ENCODE results near the gene PDIA5.
"Not testable (repeated sequence)": the region's sequence is repeated elsewhere in the genome, so short reads cannot be mapped to it uniquely, and the experiment has no call there.

Gene PDIA5

DNA sequence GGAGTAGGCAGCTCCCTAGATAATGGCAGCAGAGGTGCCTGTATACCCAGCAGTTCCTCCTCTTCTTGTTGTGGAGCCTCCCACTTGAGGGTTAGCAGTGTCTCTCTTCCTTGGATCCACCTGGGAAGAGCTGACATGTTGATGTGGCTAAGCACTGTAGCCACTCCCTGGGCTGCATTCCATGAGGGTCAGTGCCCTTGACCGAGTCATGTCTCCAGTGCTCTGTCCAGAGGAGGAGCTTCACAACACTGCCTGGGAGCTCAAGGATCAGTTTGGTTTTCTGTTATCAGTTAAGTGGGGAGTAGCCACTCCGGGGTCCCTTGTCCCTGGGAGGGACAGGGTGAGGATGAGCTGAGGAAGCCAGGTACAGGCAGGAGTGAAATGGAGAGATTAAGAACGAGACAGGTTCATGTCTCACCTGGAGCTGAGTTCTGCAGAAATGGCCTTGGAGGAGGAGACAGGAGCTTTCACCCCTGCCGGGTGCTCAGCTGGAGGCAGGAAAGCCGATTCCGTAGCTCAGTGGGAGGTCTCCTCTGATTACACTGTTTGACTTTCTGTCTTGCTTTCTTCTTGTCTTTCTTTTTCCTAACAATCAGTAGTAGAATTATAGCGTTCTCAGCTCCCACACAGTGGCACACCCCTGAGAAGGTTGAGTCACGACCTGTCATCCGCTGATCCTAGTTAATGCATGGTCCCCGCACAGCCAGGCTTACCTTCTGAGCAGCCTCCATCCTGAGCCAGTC is 77.0 kb downstream of the PDIA5 start:
- TF ChIP-seq, protein P1, sequence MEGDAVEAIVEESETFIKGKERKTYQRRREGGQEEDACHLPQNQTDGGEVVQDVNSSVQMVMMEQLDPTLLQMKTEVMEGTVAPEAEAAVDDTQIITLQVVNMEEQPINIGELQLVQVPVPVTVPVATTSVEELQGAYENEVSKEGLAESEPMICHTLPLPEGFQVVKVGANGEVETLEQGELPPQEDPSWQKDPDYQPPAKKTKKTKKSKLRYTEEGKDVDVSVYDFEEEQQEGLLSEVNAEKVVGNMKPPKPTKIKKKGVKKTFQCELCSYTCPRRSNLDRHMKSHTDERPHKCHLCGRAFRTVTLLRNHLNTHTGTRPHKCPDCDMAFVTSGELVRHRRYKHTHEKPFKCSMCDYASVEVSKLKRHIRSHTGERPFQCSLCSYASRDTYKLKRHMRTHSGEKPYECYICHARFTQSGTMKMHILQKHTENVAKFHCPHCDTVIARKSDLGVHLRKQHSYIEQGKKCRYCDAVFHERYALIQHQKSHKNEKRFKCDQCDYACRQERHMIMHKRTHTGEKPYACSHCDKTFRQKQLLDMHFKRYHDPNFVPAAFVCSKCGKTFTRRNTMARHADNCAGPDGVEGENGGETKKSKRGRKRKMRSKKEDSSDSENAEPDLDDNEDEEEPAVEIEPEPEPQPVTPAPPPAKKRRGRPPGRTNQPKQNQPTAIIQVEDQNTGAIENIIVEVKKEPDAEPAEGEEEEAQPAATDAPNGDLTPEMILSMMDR (IDR thresholded peaks at IDR 0.05; ENCODE audit: low read depth, low read length, missing control alignments) = no peak
- DNase-seq (ENCODE audit: low read depth) = no peak
- H3K4me3 ChIP-seq (ENCODE audit: low read depth, low read length) = no peak overlapping the region
- in situ Hi-C loops (cut with HindIII; ENCODE audit: low sequenced_read_pairs) = no loop called here

DNA sequence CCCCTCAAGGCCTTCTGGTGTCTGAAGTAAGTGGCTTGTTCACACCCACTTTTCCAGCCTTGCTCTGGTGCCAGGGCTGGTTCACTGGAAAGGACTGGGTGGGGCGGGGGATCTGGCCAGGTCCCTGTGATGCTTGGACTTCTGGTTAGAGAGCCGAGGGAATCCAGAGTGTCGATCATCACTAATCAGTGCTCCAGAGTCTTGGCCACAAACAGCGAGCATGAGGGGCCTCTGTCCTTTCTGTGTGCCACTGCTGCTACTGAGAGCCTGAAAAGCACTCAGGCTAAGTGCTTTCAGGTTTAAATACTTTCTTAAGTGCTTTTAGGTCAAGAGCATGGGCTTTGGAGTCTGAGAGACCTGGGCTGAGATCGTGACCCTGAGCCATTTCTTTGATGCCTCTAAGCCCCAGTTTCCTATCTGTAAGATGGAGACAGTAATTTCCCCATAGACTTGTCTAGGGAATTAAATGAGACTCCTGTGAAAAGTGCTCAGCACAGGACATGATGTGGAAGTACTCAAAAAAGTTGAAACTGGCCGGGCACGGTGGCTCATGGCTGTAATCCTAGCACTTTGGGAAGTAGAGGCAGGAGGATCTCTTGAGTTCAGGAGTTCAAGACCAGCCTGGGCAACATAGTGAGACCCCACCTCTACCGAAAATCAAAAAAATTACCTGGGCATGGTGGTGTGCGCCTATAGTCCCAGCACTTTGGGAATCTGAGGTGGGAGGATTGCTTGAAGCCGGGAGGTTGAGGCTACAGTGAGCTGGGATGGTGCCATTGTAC is 81.1 kb downstream of the PDIA5 start:
- TF ChIP-seq, protein P1 (IDR thresholded peaks at IDR 0.05; ENCODE audit: low read depth, low read length, missing control alignments) = no peak
- in situ Hi-C loops (cut with HindIII; ENCODE audit: low sequenced_read_pairs) = no loop called here
- no peak for DNase-seq (ENCODE audit: low read depth)
- H3K4me3 ChIP-seq (ENCODE audit: low read depth, low read length) = no peak overlapping the region

DNA sequence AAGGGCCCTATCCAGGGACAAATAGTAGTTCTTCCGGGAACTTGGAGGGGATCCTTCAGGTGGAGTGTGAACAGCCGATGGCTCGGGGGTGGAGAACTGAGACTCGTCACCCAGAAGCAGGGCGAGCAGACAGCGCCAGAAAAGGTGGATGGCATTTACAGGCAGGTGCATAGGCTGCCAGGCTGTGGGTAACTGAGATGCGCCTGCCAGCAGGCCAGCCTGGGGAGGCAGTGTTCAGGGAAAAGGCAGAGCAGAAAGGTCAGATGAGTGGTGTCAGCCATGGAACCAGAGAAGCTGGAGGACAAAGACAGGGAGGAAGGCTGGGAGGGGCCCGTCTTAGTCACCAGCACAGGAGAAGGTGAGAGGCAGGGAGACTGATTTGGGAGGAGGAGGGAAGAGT is 81.9 kb downstream of the PDIA5 start:
- TF ChIP-seq, protein P1 (IDR thresholded peaks at IDR 0.05; ENCODE audit: low read depth, low read length, missing control alignments) = no peak
- H3K4me3 ChIP-seq (ENCODE audit: low read depth, low read length) = no peak overlapping the region
- DNase-seq (ENCODE audit: low read depth) = no peak
- in situ Hi-C loops (cut with HindIII; ENCODE audit: low sequenced_read_pairs) = no loop called here

DNA sequence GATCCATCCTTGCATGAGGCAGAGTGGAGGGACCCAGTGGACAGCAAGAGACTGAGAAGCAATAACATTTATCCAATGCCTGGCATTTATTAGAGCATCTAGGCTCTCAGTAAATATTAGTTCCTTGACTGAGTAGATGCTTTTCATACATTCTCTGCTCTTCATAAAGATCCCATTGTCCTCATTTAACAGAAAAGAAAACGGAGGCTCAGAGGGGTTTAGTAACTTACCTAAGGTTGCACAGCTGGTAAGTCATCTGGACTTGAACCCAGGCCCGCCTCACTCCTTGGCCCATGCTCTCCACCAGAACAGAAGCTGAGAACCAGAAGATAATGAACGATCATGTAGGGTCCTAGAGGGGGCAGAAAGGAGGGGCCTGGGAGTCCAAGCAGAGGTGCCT is 82.7 kb downstream of the PDIA5 start:
- no peak for DNase-seq (ENCODE audit: low read depth)
- TF ChIP-seq, protein P1 (IDR thresholded peaks at IDR 0.05; ENCODE audit: low read depth, low read length, missing control alignments) = no peak
- in situ Hi-C loops (cut with HindIII; ENCODE audit: low sequenced_read_pairs) = no loop called here

DNA sequence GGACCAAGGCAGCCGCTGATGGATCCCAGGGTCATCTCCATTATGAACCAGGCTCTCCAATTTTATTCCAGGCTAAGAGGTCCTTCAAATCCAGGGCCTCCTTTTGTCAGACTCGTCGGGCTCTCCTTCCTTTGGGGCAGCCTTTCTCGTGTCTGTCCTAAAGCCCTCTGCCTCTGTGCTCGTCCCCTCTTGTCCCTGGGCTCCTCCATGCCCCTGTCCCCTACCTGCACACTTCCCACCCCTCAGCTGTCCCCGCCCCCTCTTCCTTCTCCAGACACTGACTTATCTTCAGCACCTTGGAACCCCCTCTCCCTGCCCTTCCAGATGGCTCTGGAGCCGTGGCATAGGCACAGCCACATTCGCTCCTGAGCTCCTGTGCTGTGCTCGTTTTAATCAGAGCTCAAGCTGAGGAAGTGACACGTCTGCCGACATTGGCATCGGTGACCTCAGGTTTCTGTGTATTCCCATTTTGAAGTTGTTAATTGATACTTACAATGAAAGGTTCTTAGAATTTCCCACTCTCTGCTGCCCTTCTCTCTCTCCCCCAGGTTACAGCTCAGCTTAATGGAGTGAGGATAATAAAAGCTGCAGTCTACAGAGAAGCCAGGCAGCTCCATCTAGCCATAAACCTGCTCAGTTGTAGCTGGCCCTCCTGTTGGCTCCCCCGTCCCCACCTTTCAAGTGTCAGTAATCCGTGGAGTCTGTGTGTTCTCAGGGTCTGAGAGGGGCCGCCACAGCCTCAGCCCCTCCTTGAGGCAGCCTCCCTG is 83.8 kb downstream of the PDIA5 start:
- no peak overlapping the region for H3K4me3 ChIP-seq (ENCODE audit: low read depth, low read length)
- in situ Hi-C loops (cut with HindIII; ENCODE audit: low sequenced_read_pairs) = no loop called here
- no peak for DNase-seq (ENCODE audit: low read depth)
- TF ChIP-seq, protein P1 (IDR thresholded peaks at IDR 0.05; ENCODE audit: low read depth, low read length, missing control alignments) = no peak

More for the DNA sequence above, 82.7 kb downstream of the PDIA5 start:
- no peak overlapping the region for H3K4me3 ChIP-seq (ENCODE audit: low read depth, low read length)

DNA sequence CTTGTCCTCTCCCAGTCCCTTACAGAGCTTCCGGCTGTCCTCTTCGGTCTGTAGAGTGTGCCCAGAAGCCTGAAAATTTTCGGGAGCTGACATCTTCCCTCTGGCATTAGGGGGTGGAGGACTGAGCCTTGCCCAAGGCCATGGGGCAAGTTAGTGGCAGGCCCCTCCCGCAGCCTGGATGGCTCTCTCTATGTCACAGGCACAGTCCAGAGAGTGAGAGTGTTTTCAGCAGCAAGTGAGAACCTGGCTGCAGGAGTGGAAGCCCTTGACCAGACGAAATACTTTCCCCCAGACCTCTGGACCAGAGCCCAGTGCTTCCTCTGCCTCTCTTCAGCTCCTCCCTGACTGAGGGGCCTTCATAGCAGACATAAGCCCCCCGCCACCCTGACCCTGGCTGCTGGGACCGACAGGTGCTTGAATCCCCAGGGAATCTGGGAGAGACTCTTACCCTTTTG is 84.5 kb downstream of the PDIA5 start:
- TF ChIP-seq, protein P1 (IDR thresholded peaks at IDR 0.05; ENCODE audit: low read depth, low read length, missing control alignments) = no peak
- no peak overlapping the region for H3K4me3 ChIP-seq (ENCODE audit: low read depth, low read length)
- DNase-seq (ENCODE audit: low read depth) = no peak
- in situ Hi-C loops (cut with HindIII; ENCODE audit: low sequenced_read_pairs) = no loop called here

DNA sequence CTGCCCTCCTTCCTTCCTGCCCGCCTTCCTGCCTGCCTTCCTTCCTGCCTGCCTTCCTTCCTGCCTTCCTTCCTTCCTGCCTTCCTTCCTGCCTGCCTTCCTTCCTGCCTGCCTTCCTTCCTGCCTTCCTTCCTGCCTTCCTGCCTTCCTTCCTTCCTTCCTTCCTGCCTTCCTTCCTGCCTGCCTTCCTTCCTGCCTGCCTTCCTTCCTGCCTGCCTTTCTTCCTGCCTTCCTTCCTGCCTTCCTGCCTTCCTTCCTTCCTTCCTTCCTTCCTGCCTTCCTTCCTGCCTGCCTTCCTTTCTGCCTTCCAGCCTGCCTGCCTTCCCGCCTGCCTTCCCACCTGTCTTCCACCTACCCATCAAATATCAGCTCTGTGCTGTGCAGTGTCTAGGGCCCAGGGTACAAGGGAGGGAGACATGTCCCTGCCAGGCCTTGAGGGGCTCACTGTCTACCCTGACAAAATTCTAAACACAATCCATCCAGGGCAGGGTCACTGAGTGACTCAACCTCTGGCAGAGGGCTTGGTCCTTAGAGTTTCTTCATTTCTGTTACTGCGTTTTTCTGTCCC is 85.1 kb downstream of the PDIA5 start:
- H3K4me3 ChIP-seq (ENCODE audit: low read depth, low read length); in situ Hi-C loops (cut with HindIII; ENCODE audit: low sequenced_read_pairs); DNase-seq (ENCODE audit: low read depth): not testable (repeated sequence)

Data from astrocyte of the cerebellum (primary cell).